Body of pancreas (tissue), 4 donors: ENCODE data around the gene PDE6B.
"Not testable (repeated sequence)": the region's sequence is repeated elsewhere in the genome, so short reads cannot be mapped to it uniquely, and the experiment has no call there.

ENCODE experiments used
- CTCF ChIP-seq, 7 experiments: fragments of 450-650 bp in 4 of 7; fragments of 200-600 bp in 3 of 7; sonication (generic) in 3 of 7; IDR thresholded peaks; one replicate each; pipeline ENCODE4 v1.5.1; 2016 to 2019; ENCODE audit warnings: antibody characterized with exemption in 7 of 7
- POLR2A ChIP-seq, 3 donors: fragments of 450-650 bp; IDR thresholded peaks; one replicate each; pipeline ENCODE4 v1.6.1; 2016; ENCODE audit warnings: antibody characterized with exemption in 3 of 3, mild to moderate bottlenecking in 2 of 3

GRCh38 chr4:706083-706633 is 80.8 kb downstream of the PDE6B start:
- TF ChIP-seq CTCF, POLR2A (IDR thresholded peaks at IDR 0.05): not testable (repeated sequence)
